Neuronal stem cell (in vitro differentiated cells): ENCODE data around the gene USP17L29.
"Not testable (repeated sequence)": the region's sequence is repeated elsewhere in the genome, so short reads cannot be mapped to it uniquely, and the experiment has no call there.

Experiments
- DNase-seq: peaks from one replicate; pipeline ENCODE4 v3.0.0-alpha.2; 2013; ENCODE audit warnings: low spot score
- H2AFZ ChIP-seq: one replicate; pipeline ENCODE4 v1.6.1; 2013; ENCODE audit warnings: mild to moderate bottlenecking, low read length, inconsistent platforms
- H2AK5ac ChIP-seq: 2 replicates; pipeline ENCODE4 v1.6.1; 2013; ENCODE audit warnings: low read depth, mild to moderate bottlenecking, inconsistent platforms, low read length, moderate library complexity, mixed read lengths
- H2BK120ac ChIP-seq: 2 replicates; pipeline ENCODE4 v1.6.1; 2013; ENCODE audit warnings: low read depth, mild to moderate bottlenecking, inconsistent platforms, low read length, moderate library complexity, mixed read lengths
- H2BK12ac ChIP-seq: one replicate; pipeline ENCODE4 v1.6.1; 2013; ENCODE audit warnings: low read length, inconsistent platforms
- H2BK15ac ChIP-seq: 2 replicates; pipeline ENCODE4 v1.6.1; 2013; ENCODE audit warnings: mild to moderate bottlenecking, low read length, inconsistent platforms, mixed read lengths
- H2BK5ac ChIP-seq: one replicate; pipeline ENCODE4 v1.6.1; 2013; ENCODE audit warnings: inconsistent platforms, mild to moderate bottlenecking, low read length, moderate library complexity
- H3K14ac ChIP-seq: one replicate; pipeline ENCODE4 v1.6.1; 2013; ENCODE audit warnings: low read length, inconsistent platforms
- H3K18ac ChIP-seq: 2 replicates; pipeline ENCODE4 v1.6.1; 2013; ENCODE audit warnings: low read length, inconsistent platforms
- H3K23ac ChIP-seq: 2 replicates; pipeline ENCODE4 v1.6.1; 2013; ENCODE audit warnings: low read depth, mild to moderate bottlenecking, mixed read lengths, low read length, inconsistent platforms; ENCODE audit not compliant: poor library complexity
- H3K27ac ChIP-seq: replicated peaks from 3 replicates; pipeline ENCODE4 v1.5.1; 2013; ENCODE audit warnings: low read length, inconsistent platforms
- H3K27me3 ChIP-seq, 3 experiments: 2 replicates each; pipeline ENCODE4 v1.6.1; 2013; ENCODE audit warnings: low read length in 3 of 3, mild to moderate bottlenecking in 2 of 3, inconsistent platforms in 1 of 3, low read depth in 1 of 3, mixed read lengths in 1 of 3, moderate library complexity in 1 of 3; ENCODE audit not compliant: control insufficient read depth in 3 of 3, insufficient read depth in 3 of 3
- H3K36me3 ChIP-seq, 2 donors: replicated peaks in 1 of 2; 2 replicates each; pipeline ENCODE4 v1.6.1; 2013; ENCODE audit warnings: low read length in 2 of 2; ENCODE audit not compliant: control insufficient read depth in 2 of 2, insufficient read depth in 2 of 2
- H3K4ac ChIP-seq: 2 replicates; pipeline ENCODE4 v1.6.1; 2013; ENCODE audit warnings: inconsistent platforms, mild to moderate bottlenecking, low read length, moderate library complexity
- H3K4me1 ChIP-seq, 2 donors: 1 replicate in 1 of 2; 2 replicates in 1 of 2; pipeline ENCODE4 v1.6.1; 2013; ENCODE audit warnings: low read length in 2 of 2, low read depth in 1 of 2; ENCODE audit not compliant: control insufficient read depth in 2 of 2, insufficient read depth in 1 of 2
- H3K4me2 ChIP-seq: one replicate; pipeline ENCODE4 v1.6.1; 2013; ENCODE audit warnings: mild to moderate bottlenecking, low read length, inconsistent platforms; ENCODE audit not compliant: insufficient read depth, poor library complexity, severe bottlenecking
- H3K4me3 ChIP-seq, 2 donors: 2 replicates each; pipeline ENCODE4 v1.5.1; 2013; ENCODE audit warnings: low read length in 2 of 2, mild to moderate bottlenecking in 2 of 2, inconsistent platforms in 1 of 2, moderate library complexity in 1 of 2
- H3K79me1 ChIP-seq: one replicate; pipeline ENCODE4 v1.6.1; 2013; ENCODE audit warnings: low read depth, mild to moderate bottlenecking, inconsistent platforms, low read length, moderate library complexity
- H3K9ac ChIP-seq: one replicate; pipeline ENCODE4 v1.6.1; 2013; ENCODE audit warnings: mild to moderate bottlenecking, low read depth, low read length, inconsistent platforms; ENCODE audit not compliant: poor library complexity
- H3K9me3 ChIP-seq, 2 donors: replicated peaks in 1 of 2; 2 replicates each; pipeline versions ENCODE3 to v1.6.1; 2013; ENCODE audit warnings: low read length in 2 of 2, mild to moderate bottlenecking in 2 of 2, inconsistent platforms in 1 of 2, low read depth in 1 of 2, mixed read lengths in 1 of 2, moderate library complexity in 1 of 2; ENCODE audit not compliant: control insufficient read depth in 2 of 2, insufficient read depth in 1 of 2
- H4K8ac ChIP-seq: one replicate; pipeline ENCODE4 v1.6.1; 2013; ENCODE audit warnings: low read depth, mild to moderate bottlenecking, inconsistent platforms, low read length, moderate library complexity
- H4K91ac ChIP-seq: one replicate; pipeline ENCODE4 v1.6.1; 2013; ENCODE audit warnings: low read length, low read depth, mild to moderate bottlenecking, inconsistent platforms; ENCODE audit not compliant: poor library complexity
- WGBS, 2 donors: extraction: QIAGEN DNeasy Blood & Tissue Kit; methylation state at CpG; one replicate each; pipeline ENCODE4 v1.1.7; 2013; ENCODE audit warnings: missing lambda C conversion rate in 2 of 2, mixed read lengths in 1 of 2; ENCODE audit not compliant: insufficient read length in 2 of 2, insufficient replicate concordance in 1 of 2; ENCODE audit errors: extremely low coverage in 2 of 2; 5-methylcytosine and 5-hydroxymethylcytosine counted together

USP17L29 gene

GRCh38 chr4:9384126-9384525 is 30.7 kb downstream of the USP17L29 start:
- Histone ChIP-seq H3K14ac (no peak overlapping the region), H4K8ac (no peak overlapping the region), H3K23ac (no peak overlapping the region), H3K27me3 (no peaks in the 10 kb centered on the region), H3K9me3 (no peaks in the 10 kb centered on the region), H3K4me2 (no peak overlapping the region), H3K4me3 (no peak overlapping the region), H3K4ac (no peak overlapping the region), H2BK12ac (no peak overlapping the region), H3K36me3 (no peaks in the 10 kb centered on the region), H2BK120ac (no peak overlapping the region), H2BK15ac (no peak overlapping the region), H3K79me1 (no peaks in the 10 kb centered on the region), H4K91ac (no peak overlapping the region), H3K4me1 (no peaks in the 10 kb centered on the region), H2AK5ac (no peak overlapping the region), H3K9ac (no peak overlapping the region), H2AFZ (no peak overlapping the region), H3K18ac (no peak overlapping the region), H2BK5ac (no peak overlapping the region), H3K27ac (no peak overlapping the region)
- no CpG with 5 or more reads among the region's 1 CpG for WGBS, 2 donors
- no peak for DNase-seq

GRCh38 chr4:9389001-9389400 is 35.6 kb downstream of the USP17L29 start:
- H2BK5ac ChIP-seq, H2BK15ac ChIP-seq, H4K91ac ChIP-seq, H2BK12ac ChIP-seq, H3K14ac ChIP-seq, H3K23ac ChIP-seq, H3K9ac ChIP-seq, H4K8ac ChIP-seq, H2AK5ac ChIP-seq, DNase-seq, H3K4me2 ChIP-seq, H2AFZ ChIP-seq, H3K27ac ChIP-seq, H3K4ac ChIP-seq, H3K36me3 ChIP-seq, H2BK120ac ChIP-seq, H3K9me3 ChIP-seq, H3K27me3 ChIP-seq, H3K4me3 ChIP-seq, H3K4me1 ChIP-seq, H3K18ac ChIP-seq, H3K79me1 ChIP-seq: not testable (repeated sequence)
- WGBS, 2 donors: no CpG with 5 or more reads among the region's 2 CpGs
